ENCODE data around the gene RIMS4.

RIMS4 gene

DNA sequence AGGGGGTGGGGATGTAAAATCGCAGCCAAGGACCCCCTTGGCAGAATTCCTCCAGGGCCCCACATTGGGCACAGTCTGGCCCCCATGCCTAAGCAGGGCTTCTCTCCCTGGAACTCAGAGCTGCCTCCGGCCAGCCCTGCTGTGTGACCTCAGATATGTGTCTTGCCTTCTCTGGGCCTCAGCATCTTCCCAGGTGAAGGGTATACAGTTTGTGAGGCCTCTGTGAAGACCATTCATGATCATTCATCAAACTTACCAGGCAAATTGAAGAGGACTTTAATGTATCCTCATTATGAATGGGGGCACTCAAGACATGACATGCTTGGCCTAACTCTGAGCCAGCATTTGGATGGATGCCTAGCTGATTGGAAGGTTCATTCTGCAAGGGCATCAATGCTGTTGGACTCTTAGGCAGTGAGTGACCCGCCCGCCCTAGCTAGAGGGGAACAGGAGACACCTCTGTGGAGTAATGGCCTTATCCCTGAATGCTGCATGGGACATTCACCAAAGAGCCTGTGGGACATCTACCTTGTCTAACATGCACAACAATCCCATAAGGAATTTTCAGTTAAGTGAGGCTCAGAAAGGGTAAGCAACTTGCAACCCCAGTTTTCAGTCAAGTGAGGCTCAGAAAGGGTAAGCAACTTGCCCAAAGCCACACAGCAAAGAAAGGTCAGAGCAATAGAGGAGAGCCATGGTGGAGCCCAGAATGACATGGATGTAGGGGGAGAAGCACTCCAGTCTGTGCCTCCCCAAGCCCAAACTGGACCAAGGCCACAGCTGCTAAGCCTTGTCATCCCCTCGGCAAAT lies 94.6 kb downstream of the RIMS4 start:
- no peak for DNase-seq

DNA sequence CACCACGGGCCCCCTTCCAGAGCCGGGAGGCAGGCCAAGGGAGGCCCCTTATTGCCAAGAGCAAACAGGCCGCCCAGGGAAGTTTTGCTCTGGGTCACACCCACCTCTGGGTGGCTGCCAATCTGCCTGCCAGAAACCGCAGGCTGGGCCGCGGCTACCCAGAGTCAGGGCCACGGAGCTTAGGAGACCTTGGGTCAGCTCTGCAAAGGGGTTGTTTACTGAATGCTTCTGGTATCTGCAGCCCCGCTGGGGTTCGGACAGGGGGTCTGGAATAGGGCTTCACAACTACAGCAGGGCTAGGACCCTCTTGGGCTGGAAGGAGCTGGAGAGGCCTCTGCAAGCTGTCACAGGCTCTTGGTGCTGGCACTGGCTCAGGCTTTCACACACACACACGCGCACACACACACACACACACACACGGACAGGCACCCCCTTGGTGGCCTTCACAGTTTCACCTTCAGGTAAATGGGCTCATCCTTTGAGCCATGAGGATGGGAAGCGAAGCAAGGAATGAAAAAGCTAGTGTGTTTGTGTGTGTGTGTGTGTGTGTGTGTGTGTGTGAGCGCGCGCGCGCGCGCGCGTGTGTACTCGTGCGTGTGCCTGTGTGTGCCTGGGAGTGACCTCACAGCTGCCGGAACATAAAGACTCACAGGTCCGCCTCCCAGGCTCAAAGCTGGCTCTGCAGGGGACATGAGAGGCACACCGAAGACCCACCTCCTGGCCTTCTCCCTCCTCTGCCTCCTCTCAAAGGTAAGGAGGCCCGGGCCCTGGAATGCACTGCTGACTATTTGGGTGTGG lies 95.4 kb downstream of the RIMS4 start, which contains the start of gene CCN5:
Gene CCN5 (plus strand): TSS at position 669 of the 798 bp plus-strand sequence. CDS start 22 bp downstream, at position 691.
- no peak for DNase-seq

DNA sequence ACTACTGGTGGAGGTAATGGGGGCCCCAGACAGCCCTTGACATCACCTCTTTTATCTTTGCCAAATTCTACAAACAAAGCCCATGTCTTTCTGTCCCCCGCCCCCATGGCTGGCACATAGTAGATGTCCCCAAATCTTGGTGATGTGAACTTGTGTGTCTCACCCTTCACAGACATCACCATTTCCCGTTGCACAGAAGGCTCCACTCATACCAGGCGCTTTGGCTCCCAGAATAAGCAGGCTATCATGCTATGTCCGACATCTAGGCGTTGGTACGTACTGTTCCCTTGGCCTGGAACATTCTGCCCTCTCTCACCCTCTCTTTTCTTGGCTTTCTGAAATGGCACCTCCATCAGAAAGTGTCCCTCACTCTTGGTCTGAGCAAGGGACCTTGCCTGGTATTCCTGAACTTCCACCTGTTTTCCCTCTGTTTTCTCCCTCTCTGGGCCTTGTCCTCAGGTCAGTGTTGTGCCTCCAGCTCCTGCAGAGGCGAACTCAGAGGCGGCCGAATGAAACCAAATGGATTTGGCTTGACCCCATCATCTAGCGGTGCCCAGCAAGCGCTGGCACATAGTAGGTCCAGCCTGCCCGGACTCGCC lies 96.1 kb downstream of the RIMS4 start:
- no peak for DNase-seq

DNA sequence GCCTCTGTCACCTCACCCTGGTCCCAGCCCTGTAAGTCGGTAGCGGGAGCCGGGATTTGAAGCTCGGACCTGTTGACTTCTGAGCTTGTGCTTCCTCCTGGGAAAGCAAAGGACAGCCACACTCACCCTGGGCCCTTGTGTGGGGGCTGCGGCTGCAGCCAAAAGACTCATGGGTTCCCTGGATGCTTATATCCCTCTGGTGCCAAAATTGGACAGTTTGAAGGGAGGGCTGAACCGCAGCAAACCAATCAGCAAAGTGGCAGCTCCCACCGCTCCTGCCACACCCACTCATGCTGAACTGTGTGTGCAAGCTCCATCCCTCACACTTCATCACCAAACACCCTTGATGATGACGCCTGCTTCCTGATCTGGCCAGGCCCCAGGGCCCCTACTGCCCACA lies 99.1 kb downstream of the RIMS4 start:
- no peak for DNase-seq

DNA sequence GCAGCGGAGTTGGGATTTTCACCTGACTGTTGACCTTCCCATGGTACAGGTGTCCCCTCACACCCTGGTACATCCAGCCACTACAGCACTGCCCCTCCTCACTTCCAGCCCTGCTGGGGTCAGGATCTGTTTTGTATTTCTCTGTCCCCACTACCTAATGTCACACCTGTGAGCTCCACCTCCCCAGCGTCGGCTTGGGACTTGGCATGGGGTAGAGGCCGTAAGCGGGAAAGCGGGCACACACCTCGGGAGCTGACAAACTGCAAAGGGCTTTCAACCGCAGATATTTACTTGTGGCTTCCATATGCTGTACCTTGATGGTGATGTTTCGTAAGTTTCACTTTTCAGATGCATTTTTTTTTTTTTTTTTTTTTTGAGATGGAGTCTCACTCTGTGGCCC lies 100.5 kb downstream of the RIMS4 start:
- DNase-seq = no peak

DNA sequence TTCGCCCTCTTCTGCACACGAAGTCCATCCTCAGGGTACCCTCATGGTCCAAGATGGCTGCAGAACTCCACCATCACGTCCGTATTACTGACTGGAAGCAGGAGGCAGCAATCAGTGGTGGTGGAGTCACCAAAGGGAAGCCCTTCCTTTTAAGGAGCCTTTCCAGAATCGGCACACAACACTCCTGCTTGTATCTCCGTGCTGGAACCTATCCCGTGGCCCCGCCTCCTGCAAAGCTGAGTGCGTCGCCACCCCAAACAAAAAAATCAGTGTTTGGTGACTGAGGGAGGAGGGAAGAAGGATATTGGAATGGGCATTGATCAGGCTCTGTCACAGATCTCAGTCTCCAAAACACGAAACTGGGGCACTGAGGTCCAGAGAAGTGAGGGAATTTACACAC lies 101.0 kb downstream of the RIMS4 start:
- no peak for DNase-seq

DNA sequence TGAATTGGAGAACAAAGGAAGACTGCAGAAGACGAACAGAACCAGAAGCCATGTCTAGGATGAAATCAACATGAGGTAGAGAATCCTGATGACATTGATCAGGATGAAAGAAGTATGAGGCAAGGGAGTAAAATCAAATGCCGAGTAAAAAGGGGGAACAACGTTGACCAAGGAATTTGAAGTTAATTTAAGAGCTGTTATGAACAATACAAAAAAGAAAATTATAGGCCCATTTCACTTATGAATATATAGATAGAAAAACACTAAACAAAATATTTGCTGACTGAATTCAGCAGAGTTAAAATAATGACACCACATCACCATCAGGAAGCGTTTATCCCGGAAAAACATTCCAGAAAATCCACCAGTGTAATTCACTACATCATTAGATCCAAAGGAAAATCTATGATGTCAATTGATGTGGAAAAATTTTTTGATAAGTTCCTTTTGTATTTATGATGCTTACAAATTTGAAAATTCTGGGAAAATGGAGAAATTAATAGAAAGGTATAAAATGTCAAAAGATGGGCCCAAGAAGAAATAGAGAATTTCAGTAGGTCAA lies 103.2 kb downstream of the RIMS4 start:
- DNase-seq = no peak

DNA sequence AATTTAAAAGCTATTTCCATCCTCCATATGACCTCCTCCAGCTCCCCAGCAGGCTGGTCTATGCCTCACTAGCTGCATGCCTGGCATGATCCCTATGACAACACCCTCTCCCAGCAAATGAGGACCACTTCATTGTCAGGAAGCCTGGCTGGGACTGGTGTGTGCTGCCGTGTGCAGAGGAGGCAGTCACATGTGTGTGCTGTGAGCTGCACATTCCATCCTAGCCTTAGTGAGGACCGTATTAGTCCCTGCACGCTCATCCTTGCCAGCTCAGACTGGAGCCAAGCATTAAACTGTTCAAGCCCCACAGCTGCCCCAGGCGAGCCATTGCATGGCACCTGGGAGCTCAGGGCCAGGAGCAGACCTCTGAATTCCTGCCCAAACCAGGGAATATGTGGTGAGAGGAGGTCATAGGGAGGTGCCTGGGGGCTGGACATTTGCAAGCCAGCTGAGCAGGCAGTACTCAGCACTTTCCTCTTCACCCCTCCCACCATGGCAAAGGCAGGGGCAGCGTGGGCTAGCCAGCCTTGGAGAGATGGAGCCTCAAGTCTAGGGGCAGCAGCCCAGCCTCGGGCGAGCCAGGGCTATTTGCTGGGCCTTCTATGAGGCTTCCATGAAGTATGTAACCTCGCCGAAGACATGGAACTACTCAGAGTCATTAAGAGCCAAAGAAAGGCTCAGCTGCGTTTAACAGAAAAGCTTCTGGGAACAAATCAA lies 103.9 kb downstream of the RIMS4 start:
- no peak for DNase-seq

DNA sequence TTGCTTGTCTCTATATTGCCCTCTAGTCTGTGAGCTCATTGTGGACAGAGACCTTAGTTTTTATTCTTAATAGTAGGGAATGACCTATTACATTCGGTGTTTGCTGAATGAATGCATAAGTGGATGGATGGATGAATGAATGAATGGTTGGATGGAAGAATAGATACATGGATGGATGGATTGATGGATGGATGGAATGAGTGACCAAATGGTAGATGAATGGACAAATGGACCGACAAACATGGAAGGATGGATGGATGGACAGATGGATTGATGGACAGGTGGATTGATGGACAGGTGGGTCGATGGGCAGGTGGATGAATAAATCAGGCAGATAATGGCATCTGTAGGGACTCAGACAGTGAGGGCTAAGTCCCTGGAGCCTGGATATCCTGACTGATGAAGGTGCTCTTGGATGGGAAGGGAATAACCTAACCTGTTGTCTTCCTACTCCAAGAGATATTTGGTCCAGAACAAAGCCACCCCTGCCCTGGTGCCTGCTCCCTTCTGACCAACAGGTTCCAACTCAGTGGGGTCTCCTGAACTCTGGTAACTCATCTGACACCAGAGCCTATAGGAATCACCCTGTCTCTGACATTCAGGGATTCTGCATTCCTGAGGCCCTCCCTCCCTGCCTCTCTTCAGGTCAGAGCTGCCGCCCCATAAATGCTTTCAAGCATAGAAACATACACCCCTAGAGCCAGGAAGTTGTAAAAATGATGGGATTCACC lies 104.8 kb downstream of the RIMS4 start:
- DNase-seq = no peak

DNA sequence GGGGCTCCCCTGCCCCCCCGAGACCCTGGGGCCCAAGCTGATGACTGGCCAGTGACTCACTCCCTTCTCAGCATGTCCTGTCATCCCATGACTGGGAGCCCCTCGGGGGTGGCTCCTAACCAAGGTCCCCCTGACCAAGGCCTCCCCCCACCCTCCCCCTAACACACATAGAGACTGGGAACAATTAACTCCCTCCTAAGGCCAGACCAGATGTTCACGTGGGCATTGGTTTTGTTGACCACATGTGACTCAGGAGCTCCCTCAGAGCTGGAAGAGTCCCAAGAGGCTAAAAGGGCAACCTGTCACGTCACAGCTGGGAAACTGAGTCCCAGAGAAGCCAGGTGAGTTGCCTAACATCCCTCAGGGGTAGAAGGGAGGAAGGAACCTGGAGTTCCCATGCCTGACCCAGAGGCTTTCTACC lies 105.8 kb downstream of the RIMS4 start:
- no peak for DNase-seq

DNA sequence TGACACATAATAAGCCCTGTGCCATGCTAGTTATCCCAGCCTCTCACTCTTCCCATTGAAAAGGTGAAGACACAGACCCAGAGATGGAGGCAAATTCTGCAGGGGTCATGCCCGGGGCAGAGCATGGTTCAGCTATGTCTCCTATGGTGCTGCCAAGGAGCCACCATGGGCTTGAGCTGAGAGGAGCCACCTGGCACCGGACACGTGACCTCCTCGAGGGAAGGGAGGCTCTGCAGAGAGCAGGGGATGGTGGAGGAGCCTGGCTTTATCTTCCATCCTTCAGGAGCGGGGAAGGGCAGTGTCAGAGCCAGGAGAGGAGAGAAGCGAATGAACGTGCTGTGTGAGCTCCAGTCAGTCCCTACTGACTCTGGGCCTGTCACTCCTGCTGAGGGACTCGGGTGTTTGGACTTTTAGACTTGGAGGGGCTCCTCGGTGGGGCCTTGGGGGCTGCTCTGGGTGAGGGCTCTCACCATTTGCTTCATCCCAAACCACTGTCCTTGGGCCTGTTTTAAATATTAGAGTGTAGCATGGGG lies 106.3 kb downstream of the RIMS4 start:
- no peak for DNase-seq

DNA sequence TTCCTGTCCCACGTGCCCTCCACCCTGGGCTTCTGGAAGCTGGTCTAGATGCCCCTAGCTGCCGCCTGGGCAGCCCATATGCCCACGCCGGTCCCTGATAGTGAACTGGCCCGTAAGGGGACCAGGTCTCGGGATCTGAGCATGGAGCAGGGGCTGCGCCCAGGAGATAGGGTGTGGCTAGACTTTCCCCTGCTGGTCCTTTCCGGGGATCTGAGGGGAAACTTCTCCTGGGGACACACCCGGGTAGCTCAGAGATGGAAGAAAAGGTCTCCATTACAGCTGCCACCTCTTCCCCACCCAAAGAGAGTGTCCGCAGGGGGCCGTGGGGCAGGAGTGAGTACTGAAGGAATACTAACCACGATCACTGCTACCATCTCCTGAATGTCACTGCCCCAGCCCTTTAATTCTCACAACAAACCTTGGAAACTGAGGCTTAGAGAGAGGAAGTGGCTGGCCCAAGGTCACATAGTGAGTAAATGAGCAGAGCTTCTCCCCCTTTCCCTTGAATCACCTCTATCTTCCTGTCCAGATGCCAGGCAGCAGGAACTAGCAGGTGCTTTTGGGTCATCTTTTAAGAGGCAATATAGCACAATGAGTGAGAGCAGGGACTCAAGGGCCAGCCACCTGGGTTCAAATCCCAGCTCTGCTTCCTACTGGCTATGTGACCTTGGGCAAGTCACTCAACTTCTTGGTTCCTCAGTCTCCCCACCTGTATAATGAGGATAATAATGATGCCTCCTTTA lies 107.0 kb downstream of the RIMS4 start:
- no peak for DNase-seq

DNA sequence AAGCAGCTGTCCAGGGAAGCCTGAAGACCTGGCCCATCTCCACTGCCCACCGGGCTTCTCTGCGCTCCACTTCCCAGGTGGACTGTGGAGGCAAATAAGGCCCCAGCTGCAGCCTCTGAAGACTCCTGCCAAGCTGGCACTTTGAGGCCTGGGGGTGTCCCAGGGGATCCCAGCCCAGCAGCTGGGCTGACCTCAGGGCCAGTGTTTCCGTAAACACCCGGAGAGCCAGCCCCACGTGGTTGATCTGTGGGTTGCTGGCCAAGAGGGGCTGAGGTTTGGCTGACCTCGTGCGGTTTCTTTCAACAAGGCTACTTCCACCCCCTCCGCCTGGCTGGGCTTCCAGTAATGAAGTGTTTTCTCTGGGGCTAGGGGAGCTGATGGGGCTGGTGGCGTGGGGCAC lies 107.6 kb downstream of the RIMS4 start:
- no peak for DNase-seq

DNA sequence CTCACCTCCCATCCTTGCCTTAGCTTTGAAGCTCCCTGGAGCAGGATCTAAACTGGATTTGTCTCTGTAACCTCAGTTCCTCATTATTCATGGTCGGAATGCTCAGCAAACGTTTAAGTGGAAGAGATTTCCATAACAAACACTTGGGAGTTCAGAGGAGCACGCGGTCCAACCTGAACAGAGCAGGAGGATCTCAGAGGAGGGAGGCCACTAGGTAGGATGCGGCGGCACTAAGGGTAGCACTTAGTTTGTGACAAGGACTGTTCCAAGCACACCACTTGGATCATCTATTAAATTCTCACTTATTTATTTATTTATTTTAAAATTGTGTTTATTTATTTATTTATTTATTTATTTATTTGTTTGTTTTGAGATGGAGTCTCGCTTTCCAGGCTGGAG lies 108.5 kb downstream of the RIMS4 start:
- no peak for DNase-seq
